OCI-M2 (cell line): ENCODE measurements around the gene SLC48A1.

Experiments used
- DNase-seq: peaks from one replicate; lab custom pipeline; 2025; ENCODE audit not compliant: unreplicated experiment; lab: John Stamatoyannopoulos, UW

SLC48A1 gene

GRCh38 chr12:47773062-47773857 lies at the start of gene SLC48A1:
Gene SLC48A1, plus strand, starts transcription at chr12:47773238. Its CDS starts 67 bp downstream, at chr12:47773305.
- DNase-seq, result no peak

GRCh38 chr12:47725091-47725772 lies 47.8 kb upstream of the SLC48A1 start, which contains the start of gene ENDOU:
Gene ENDOU, minus strand, starts transcription at chr12:47725490. Its CDS starts 77 bp downstream, at chr12:47725413.
- DNase-seq, result no peak

GRCh38 chr12:47725893-47726292 lies 47.1 kb upstream of the SLC48A1 start:
- no peak for DNase-seq

GRCh38 chr12:47729233-47729632 lies 43.8 kb upstream of the SLC48A1 start:
- DNase-seq, result no peak

GRCh38 chr12:47730341-47730744 lies 42.7 kb upstream of the SLC48A1 start:
- DNase-seq, result no peak

GRCh38 chr12:47731723-47732122 lies 41.3 kb upstream of the SLC48A1 start:
- no peak for DNase-seq

- no peak for DNase-seq
Observed at GRCh38 chr12:47732504-47732903, 40.5 kb upstream of the SLC48A1 start.

- no peak for DNase-seq
Observed at GRCh38 chr12:47733142-47733541, 39.9 kb upstream of the SLC48A1 start.

- no peak for DNase-seq
Observed at GRCh38 chr12:47734725-47735480, 38.1 kb upstream of the SLC48A1 start.

GRCh38 chr12:47735649-47736048 lies 37.4 kb upstream of the SLC48A1 start:
- no peak for DNase-seq

- DNase-seq, result no peak
Observed at GRCh38 chr12:47736216-47736615, 36.8 kb upstream of the SLC48A1 start.

- no peak for DNase-seq
Observed at GRCh38 chr12:47736877-47737676, 36.0 kb upstream of the SLC48A1 start.

- no peak for DNase-seq
Observed at GRCh38 chr12:47737936-47738594, 35.0 kb upstream of the SLC48A1 start.

- DNase-seq, result no peak
Observed at GRCh38 chr12:47739297-47739696, 33.7 kb upstream of the SLC48A1 start.

- no peak for DNase-seq
Observed at GRCh38 chr12:47739979-47740378, 33.1 kb upstream of the SLC48A1 start.

- no peak for DNase-seq
Observed at GRCh38 chr12:47740606-47741339, 32.3 kb upstream of the SLC48A1 start.

GRCh38 chr12:47741340-47741703 lies 31.7 kb upstream of the SLC48A1 start:
- DNase-seq, result no peak

- DNase-seq, result no peak
Observed at GRCh38 chr12:47742253-47742825, 30.7 kb upstream of the SLC48A1 start.

GRCh38 chr12:47743311-47743860 lies 29.7 kb upstream of the SLC48A1 start:
- DNase-seq, result no peak
